Stimulated activated naive CD8-positive, alpha-beta T cell treated with anti-CD3 and anti-CD28 coated beads, Interleukin-15, Interleukin-2, amounts not matched to agents 100 ng/mL and 50 ng/mL, for 24 hours (primary cell): ENCODE data around the gene CARD19.

ENCODE experiments used
- H3K27ac Mint-ChIP-seq: one replicate; pipeline ENCODE4 v1.8.0; 2021; ENCODE audit warnings: mild to moderate bottlenecking, mixed read lengths
- H3K27me3 Mint-ChIP-seq: one replicate; pipeline ENCODE4 v1.8.0; 2021; ENCODE audit warnings: mixed read lengths
- H3K36me3 Mint-ChIP-seq: one replicate; pipeline ENCODE4 v1.8.0; 2021; ENCODE audit warnings: low read depth, mixed read lengths
- H3K4me1 Mint-ChIP-seq: one replicate; pipeline ENCODE4 v1.8.0; 2021; ENCODE audit warnings: low read depth, mixed read lengths
- H3K4me3 Mint-ChIP-seq: one replicate; pipeline ENCODE4 v1.8.0; 2021; ENCODE audit warnings: mild to moderate bottlenecking, mixed read lengths
- H3K9me3 Mint-ChIP-seq: one replicate; pipeline ENCODE4 v1.8.0; 2021; ENCODE audit warnings: mixed read lengths

The CARD19 gene

GRCh38 chr9:93059715-93060578, 36.1 kb upstream of the CARD19 start:
- Mint-ChIP-seq H3K27me3 (no peaks in the 10 kb centered on the region), H3K9me3 (no peaks in the 10 kb centered on the region), H3K36me3 (peaks cover 6% of the 10 kb centered on the region)

DNA sequence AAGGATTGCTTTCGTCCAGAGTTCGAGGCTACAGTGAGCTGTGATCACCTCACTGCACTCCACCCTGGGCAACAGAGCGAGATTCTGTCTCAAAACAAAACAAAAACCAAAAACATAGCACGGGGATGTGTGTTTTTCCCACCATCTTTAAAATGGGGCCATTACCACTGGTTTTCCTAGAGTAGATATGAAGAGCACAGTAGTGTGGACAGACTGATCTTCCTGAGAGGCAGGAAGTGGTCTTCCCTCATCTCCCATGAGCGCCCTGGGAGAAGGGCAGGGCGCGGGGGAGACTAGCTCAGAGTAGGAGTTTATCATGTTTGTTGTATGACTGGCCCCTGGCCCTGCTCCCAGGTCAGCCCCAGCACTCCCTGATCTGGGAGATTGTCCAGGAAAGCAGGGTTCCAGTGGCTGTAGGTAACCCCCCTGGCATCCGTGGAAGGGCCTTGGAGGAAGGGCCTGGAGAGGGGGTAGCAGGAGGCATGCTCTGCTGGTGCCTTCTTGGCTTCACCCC, 35.2 kb upstream of the CARD19 start:
- peaks cover 73% of the 10 kb centered on the region for H3K4me1 Mint-ChIP-seq
- peak overlapping the region; percentile 91 for H3K27ac Mint-ChIP-seq
- no peaks in the 10 kb centered on the region for H3K9me3 Mint-ChIP-seq
- H3K4me3 Mint-ChIP-seq: peak overlapping the region; percentile 89
- peaks cover 9% of the 10 kb centered on the region for H3K36me3 Mint-ChIP-seq
- no peaks in the 10 kb centered on the region for H3K27me3 Mint-ChIP-seq

More at GRCh38 chr9:93059715-93060578, 36.1 kb upstream of the CARD19 start:
- Mint-ChIP-seq H3K27ac (peak overlapping the region; percentile 91), H3K4me1 (peaks cover 70% of the 10 kb centered on the region), H3K4me3 (peak overlapping the region; percentile 89)

DNA sequence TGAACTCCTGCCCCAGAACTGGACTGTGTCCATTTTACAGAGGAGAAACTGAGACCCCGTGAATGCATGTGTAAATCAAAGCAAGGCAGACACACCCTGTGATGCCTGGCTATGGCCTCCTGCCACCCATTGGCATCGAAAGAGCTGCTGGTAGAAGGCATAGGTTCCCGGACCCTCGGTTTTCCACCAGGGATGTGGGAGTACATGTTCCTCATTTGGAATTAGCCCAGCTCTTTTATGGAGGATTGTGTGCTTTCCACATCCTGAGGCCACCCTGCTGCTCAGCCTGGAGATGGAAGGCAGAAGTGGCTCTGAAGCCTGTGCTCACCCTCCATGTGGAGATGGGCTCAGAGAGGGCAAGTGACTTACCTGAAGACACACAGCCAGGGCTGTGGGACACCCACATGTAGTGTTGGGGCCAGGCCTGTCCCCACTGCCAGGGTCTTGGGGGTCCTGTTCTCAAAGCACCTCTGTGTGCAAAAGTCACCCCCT, 34.7 kb upstream of the CARD19 start:
- Mint-ChIP-seq H3K4me3 (peak overlapping the region; percentile 89), H3K4me1 (peaks cover 78% of the 10 kb centered on the region), H3K27me3 (no peaks in the 10 kb centered on the region), H3K27ac (peak overlapping the region; percentile 91), H3K36me3 (peaks cover 9% of the 10 kb centered on the region), H3K9me3 (no peaks in the 10 kb centered on the region)

DNA sequence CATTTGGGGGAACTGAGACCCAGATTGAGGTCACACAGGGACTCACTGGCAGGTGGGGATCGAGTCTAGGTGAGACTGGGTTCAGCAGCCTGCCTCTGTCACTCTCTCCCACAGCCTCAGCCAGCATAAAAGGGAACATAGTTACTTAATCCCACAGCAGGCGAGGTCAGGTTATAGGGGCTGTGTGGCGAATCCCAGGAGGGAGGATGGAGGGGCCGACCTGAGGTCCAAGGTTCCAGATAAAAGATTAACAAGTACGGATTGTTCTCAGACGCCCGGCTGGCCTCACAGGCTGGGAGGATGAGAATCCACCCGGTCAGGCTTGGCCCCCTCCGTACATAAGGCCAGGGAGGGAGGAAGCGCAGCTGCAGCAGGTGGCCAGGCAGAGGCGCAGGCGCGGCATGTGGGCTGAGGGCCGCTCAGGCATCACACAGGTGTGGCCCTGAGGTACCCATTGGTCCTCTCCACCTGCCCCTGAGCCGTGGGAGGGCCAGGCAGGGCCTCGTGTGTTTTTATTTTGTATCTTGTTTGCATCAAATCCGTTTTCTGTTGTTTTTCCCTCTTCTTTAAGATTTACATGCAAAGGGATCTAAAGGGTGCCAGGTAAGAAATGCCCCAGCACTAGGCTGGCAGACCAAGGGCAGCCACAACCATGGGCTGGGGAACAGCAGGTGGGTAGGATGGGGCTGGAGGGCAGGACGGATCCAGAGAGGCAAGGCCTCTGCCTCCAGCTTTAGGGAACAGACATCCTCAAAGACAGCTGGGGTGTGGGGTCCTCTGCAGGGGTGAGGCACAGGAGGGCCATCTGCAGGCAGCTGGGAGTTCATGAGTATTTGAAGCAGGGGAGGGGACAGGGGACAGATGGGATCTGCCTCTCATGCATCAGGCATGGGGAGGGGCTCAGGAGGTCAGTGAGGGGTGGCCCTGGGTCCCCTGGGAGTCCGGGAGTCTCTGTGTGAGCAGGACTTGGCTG, 33.9 kb upstream of the CARD19 start:
- Mint-ChIP-seq H3K27me3 (no peaks in the 10 kb centered on the region), H3K36me3 (peaks cover 9% of the 10 kb centered on the region), H3K4me3 (peak overlapping the region; percentile 89), H3K4me1 (peaks cover 84% of the 10 kb centered on the region), H3K27ac (peak overlapping the region; percentile 91), H3K9me3 (no peaks in the 10 kb centered on the region)

DNA sequence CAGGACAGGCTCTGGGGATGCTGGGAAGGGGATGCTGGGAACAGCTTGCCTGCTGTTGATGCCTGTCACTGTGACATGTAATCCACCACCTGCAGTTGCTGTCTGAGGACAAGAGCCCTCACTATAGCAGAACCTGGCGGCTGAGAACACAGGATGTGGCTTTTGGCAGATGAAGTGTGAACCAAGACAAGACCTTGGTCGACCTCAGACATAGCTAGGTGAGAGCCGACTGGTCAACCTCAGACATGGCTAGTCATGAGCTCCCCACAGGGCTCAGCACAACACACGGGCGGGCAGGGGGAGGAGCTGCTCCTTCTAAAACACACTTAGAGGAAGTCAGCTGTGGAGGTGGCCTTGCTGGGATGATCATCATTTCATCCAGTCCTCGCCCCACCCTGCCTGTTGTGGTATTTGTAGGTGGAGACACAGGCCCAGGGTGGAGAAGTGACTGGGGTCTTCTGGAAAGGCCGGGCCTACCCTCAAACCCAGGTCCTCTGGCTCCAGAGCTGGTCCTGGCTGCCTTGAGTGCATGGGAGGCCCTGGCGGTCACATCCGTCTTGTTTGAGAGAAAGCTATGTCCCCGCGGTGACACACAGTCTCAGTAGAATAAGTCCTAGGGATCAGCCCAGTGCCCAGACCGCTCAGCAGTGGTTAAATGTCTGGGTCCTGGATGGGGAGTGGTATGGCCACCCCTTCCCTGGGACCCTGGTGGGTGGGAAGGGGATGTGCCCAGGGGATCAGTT, 31.5 kb upstream of the CARD19 start:
- peaks cover 97% of the 10 kb centered on the region for H3K4me1 Mint-ChIP-seq
- no peaks in the 10 kb centered on the region for H3K9me3 Mint-ChIP-seq
- peak overlapping the region; percentile 82 for H3K4me3 Mint-ChIP-seq
- H3K27me3 Mint-ChIP-seq: no peaks in the 10 kb centered on the region
- H3K27ac Mint-ChIP-seq: peak overlapping the region; percentile 96
- peaks cover 19% of the 10 kb centered on the region for H3K36me3 Mint-ChIP-seq

DNA sequence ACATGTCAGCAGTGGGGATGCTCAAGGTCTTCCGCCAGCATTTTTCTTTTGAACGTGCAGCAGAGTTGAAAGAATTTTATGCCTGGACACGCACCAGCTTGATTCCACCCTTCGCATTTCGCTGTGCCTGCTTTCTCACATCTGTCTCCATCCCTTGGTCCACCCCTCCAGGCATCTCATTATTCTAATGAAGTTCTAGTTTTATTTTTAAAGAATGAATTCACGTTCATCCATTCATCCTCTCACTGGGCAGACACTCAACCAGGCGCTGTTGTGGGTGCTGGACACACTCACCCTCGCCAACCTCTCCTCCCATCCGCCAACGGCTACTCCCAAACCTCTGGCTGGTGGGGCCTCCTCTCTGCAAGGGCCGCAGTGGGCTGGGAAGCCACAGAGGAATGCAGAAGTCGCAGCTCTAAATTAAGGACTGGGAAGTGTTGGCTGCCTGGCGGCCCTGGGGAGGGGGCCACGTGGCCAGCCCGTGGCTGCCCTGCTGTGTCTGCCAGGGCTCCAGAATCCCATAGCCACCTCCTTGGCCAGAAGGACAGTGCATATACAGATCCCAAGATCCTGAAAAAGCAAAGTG, 30.8 kb upstream of the CARD19 start:
- Mint-ChIP-seq H3K36me3 (peaks cover 19% of the 10 kb centered on the region), H3K27ac (peak overlapping the region; percentile 96), H3K4me3 (peak overlapping the region; percentile 82), H3K4me1 (peaks cover 90% of the 10 kb centered on the region), H3K9me3 (no peaks in the 10 kb centered on the region), H3K27me3 (no peaks in the 10 kb centered on the region)

DNA sequence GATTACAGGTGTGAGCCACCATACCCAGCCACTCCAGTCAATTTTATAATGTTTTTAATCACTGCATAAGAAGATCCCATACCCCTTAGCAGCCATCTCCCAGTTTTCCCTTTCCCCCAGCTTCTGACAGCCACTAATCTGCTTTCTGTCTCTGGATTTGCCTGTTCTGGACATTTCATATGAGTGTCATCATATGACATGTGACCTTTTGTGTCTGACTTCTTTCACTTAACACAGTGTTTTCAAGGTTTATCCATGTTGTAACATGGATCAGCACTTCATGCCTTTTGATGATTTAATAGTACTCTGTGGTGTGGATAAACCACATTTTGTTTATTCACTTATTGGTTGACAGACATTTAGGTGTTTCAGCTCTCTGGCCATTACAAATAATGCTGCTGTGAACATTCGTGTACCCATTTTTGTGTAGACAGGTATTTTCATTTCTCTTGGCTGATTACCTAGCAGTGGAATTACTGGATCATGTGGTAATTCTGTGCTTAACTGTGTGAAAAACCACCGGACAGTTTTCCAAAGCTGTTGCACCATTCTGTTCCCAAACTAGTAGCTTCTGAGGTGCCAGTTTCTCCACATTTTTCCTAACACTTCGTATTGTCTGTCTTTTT, 28.9 kb upstream of the CARD19 start:
- peak overlapping the region; percentile 78 for H3K27ac Mint-ChIP-seq
- no peak overlapping the region for H3K4me3 Mint-ChIP-seq
- H3K4me1 Mint-ChIP-seq: peaks cover 81% of the 10 kb centered on the region

GRCh38 chr9:93068956-93069355, 27.1 kb upstream of the CARD19 start:
- H3K4me1 Mint-ChIP-seq: peaks cover 76% of the 10 kb centered on the region
- H3K27ac Mint-ChIP-seq: peak overlapping the region; percentile 55
- peaks cover 29% of the 10 kb centered on the region for H3K36me3 Mint-ChIP-seq
- no peaks in the 10 kb centered on the region for H3K9me3 Mint-ChIP-seq
- no peak overlapping the region for H3K4me3 Mint-ChIP-seq
- no peaks in the 10 kb centered on the region for H3K27me3 Mint-ChIP-seq

More for the DNA sequence above, 28.9 kb upstream of the CARD19 start:
- H3K36me3 Mint-ChIP-seq: peaks cover 29% of the 10 kb centered on the region
- H3K9me3 Mint-ChIP-seq: no peaks in the 10 kb centered on the region
- no peaks in the 10 kb centered on the region for H3K27me3 Mint-ChIP-seq

- Mint-ChIP-seq H3K27me3 (no peaks in the 10 kb centered on the region), H3K4me3 (no peak overlapping the region), H3K9me3 (no peaks in the 10 kb centered on the region), H3K4me1 (peaks cover 65% of the 10 kb centered on the region), H3K36me3 (peaks cover 19% of the 10 kb centered on the region), H3K27ac (peak overlapping the region; percentile 63)
Measured at GRCh38 chr9:93071464-93071863, 24.6 kb upstream of the CARD19 start.

- no peak overlapping the region for H3K4me3 Mint-ChIP-seq
- H3K4me1 Mint-ChIP-seq: peaks cover 66% of the 10 kb centered on the region
- H3K36me3 Mint-ChIP-seq: peaks cover 19% of the 10 kb centered on the region
- no peaks in the 10 kb centered on the region for H3K9me3 Mint-ChIP-seq
- no peaks in the 10 kb centered on the region for H3K27me3 Mint-ChIP-seq
- no peak overlapping the region for H3K27ac Mint-ChIP-seq
Measured at GRCh38 chr9:93072383-93072795, 23.6 kb upstream of the CARD19 start.

- Mint-ChIP-seq H3K4me1 (peaks cover 47% of the 10 kb centered on the region), H3K9me3 (no peaks in the 10 kb centered on the region), H3K4me3 (no peak overlapping the region), H3K27me3 (no peaks in the 10 kb centered on the region), H3K36me3 (peaks cover 4% of the 10 kb centered on the region), H3K27ac (peak overlapping the region; percentile 7)
Measured at GRCh38 chr9:93076101-93076791, 19.8 kb upstream of the CARD19 start.

DNA sequence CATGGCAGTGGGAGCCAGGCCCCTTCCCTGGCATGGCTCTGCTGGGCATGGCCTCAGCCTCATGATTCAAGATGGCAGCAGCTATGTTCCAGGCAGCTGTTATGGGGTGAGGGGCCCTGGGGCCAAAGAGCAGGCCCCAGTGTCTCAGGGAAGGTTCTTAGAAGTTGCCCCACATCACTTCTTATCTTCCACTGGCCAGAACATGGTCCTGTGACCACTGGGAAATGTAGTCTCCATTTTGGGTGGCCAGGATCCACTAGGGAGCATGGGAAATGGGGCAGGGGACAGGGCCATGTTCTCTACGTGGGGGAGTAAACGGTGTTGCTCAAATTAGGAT, 19.3 kb upstream of the CARD19 start:
- Mint-ChIP-seq H3K27me3 (no peaks in the 10 kb centered on the region), H3K4me1 (peaks cover 46% of the 10 kb centered on the region), H3K36me3 (no peaks in the 10 kb centered on the region), H3K4me3 (no peak overlapping the region), H3K27ac (peak overlapping the region; percentile 7), H3K9me3 (no peaks in the 10 kb centered on the region)

DNA sequence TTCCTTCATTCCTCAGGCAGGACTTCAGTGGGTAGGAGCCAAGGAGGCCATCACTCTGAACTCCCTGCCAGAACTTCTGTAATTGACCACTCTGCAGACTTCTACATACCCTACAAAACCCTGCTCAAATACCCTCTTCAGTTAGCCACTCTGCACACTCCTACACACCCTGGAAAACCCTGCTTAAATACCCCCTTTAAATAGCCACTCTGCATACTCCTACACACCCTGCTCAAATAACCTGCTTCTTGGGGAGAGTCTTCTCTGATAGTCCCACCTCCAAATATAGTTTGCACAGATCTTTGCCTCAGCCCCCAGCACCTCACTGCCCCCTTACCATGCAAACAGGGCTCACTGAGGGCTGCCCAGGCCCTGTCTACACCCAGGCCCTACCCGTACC, 18.6 kb upstream of the CARD19 start:
- Mint-ChIP-seq H3K4me3 (no peak overlapping the region), H3K36me3 (no peaks in the 10 kb centered on the region), H3K4me1 (peaks cover 47% of the 10 kb centered on the region), H3K9me3 (no peaks in the 10 kb centered on the region), H3K27me3 (no peaks in the 10 kb centered on the region), H3K27ac (peak overlapping the region; percentile 32)
